GM21526 (cell line): Measurements from ENCODE around the gene ALDH1B1.
"Not testable (repeated sequence)": the region's sequence is repeated elsewhere in the genome, so short reads cannot be mapped to it uniquely, and the experiment has no call there.

Source experiments
- ATAC-seq: cut with Tn5 transposase; IDR thresholded peaks from one replicate; pipeline ENCODE4 v1.9.1; 2021; ENCODE audit warnings: moderate library complexity; ENCODE audit not compliant: unreplicated experiment, low FRiP score

ALDH1B1 gene

DNA sequence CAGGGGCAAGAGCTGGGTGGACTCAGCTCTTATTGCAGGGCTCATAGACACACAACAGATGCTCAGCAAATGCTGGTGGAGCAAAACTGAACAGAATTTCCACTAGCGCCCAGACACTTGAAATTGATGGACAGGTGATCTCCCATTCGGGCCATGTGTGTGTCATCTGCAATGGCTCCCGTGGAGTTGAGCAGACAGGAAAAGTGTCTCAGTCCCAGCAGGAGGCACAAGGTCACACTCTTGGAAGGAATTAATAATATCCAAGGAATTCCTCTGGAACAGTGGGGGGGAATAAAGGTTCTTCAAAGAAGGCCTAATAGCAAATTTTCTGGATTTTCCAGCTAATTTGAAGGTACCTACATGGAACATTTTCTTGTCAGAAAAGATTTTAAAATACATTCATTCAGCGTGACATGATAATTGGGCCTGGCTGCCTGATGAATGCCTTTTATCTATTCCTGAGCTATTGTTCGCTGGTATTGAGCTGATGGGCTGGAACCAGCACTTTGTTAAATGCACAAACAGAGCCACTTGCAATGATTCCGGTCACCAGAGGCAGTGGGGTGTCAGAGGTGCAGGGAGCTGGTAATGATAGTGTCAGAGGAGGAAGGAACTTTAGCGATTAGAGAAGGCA lies 31.5 kb upstream of the ALDH1B1 start:
- ATAC-seq = no peak

DNA sequence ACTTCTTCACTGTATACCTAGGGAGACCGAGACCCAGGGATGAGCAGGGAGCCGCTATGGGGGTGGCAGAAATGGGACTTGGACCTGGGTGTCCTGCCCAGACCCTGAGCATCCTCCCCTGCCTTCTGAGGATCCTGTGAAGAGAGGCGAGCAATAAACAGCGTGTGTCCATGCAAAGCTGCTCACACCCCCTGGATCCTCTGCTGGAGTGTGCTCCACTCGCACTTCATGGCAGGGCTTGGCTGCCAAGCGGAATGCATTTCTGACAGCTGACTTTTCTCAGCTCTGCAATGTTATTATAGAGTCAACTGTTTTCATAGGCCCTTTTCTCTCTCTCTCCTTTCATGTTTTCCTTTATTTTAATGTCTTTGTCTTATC lies 31.0 kb upstream of the ALDH1B1 start:
- no peak for ATAC-seq

DNA sequence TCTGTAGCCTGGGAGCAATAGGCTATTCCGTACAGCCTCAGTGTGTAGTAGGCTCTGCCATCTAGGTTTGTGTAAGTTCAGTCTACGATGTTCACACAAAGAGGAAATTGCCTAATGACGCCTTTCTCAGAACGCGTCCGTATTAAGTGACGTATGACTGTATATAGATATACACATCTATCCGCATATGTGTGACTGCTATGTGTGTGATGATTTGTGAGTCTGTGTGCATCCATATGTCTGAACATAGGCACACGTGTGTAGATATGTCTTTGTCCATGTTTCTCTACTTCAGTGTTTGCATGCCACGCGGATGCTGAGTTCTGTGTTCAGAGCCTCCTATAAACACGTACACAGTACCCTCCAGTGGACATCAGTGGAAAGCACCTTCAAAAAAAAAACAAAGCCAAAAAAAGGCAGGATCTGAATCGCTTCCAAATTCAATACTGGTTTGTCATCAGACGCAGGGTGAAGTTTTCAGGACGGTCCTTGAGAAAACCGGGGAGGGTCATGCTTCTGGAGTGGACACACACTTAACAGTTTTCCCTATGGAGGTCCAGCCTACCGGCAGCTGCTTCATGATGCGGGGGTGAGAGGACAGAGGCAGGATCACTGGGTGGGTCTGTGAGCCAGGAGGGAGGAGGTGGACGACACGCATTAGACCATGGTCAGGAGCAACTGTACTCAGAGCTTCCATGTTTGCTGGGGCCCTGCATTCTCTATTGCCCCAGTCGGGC lies 29.5 kb upstream of the ALDH1B1 start:
- ATAC-seq = no peak

DNA sequence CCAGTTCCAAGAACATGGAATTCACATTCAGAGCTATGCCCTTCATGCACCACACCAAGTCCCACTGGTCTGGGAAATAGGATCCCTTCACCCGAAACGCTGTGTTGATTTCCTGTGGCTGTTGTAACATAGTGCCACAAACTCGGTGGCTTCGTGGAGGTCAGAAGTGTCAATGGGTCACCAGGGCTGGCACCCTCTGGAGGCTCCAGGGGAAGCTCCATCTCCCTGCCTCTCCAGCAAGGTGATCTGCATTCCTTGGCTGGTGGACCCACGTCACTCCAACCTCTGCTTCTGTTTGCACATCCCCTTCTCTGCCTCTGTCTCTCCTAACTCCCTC lies 28.9 kb upstream of the ALDH1B1 start:
- ATAC-seq = no peak

DNA sequence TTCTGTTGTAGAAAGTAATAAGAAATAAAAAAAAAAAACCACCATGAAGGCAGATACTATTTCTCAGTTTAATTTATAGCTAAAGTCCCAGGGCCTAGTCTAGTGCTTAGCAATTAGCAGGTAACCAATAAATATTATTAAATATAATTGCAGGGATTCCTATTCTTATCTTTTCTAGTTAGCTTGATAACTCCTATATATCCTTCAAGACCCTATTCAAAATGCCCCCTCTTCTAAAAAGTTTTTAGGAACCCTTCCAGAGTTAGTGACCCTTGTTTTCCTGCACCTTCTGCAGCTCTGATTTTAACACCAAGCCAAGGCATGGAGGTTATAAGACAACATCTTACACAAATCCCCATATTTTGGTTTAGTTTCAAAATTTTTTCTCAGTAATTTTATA lies 24.6 kb upstream of the ALDH1B1 start:
- no peak for ATAC-seq

DNA sequence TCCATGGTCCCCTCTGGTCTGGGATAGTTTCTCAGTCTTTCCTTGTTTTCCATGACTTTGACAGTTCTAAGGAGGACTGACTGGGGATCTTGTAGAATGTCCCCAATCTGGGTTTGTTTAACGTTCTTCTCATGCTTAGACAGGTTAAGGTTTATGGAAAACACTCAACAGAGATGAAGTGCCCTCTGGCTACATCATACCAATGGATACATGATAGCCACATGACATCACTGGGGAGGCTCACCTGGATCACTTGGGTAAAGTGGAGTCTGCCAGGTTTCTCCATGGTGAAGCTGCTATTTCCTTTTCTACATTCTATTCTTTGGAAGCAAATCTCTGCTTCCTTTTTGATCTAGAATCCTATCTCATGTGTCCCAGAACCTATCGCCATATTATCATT lies 23.8 kb upstream of the ALDH1B1 start:
- ATAC-seq = no peak

GRCh38 chr9:38370176-38370575 lies 22.3 kb upstream of the ALDH1B1 start:
- no peak for ATAC-seq

- ATAC-seq = no peak
Measured at GRCh38 chr9:38371495-38371894, 21.0 kb upstream of the ALDH1B1 start.

- ATAC-seq = no peak
Measured at GRCh38 chr9:38372762-38373619, 19.5 kb upstream of the ALDH1B1 start.

- ATAC-seq = no peak
Measured at GRCh38 chr9:38373679-38374078, 18.8 kb upstream of the ALDH1B1 start.

- no peak for ATAC-seq
Measured at GRCh38 chr9:38374847-38375571, 17.5 kb upstream of the ALDH1B1 start.

DNA sequence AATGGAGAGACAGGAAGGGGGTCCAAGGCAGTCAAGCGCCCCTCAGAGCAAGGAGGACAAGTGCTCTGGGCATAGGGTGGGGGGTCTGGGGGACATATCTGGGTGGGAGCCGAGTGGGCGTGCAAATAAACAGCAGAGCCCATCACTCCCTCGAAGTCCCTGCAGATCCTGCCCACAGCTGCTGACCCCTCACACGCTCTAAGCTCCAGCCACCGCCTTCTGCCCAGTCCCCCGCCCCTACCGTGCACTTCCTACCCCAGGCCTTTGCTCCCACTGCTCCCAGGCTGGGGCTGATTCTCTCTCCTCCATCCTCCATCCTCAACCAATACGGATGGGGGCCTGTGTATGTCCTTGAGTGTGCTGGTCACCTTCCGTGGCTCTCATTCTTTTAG lies 16.9 kb upstream of the ALDH1B1 start:
- no peak for ATAC-seq

GRCh38 chr9:38376021-38376670 lies 16.4 kb upstream of the ALDH1B1 start:
- no peak for ATAC-seq

- not testable (repeated sequence) for ATAC-seq
Measured at GRCh38 chr9:38377336-38378083, 15.0 kb upstream of the ALDH1B1 start.

- no peak for ATAC-seq
Measured at GRCh38 chr9:38380230-38380871, 12.2 kb upstream of the ALDH1B1 start.

- no peak for ATAC-seq
Measured at GRCh38 chr9:38380872-38381534, 11.5 kb upstream of the ALDH1B1 start.

DNA sequence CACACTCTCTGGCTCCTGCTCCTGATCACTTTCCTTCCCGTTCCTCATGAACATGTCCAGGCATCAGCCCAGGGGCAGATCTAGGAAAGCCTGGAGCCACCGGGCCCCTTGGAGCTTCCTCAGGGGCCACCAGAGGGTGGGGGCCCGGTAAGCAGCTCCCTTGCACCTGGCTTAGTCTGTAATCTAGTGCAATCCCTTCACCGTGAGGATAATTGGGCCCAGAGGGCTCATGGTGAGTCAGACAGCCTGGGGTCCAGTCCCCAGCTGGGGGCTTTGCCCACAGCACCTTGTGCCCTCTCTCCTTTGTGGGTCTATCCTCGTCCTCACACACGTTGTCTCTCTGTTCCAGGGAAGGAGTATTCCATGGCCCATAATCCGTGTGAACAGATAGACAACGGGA lies 10.4 kb upstream of the ALDH1B1 start:
- ATAC-seq = no peak

GRCh38 chr9:38384990-38385848 lies 7.3 kb upstream of the ALDH1B1 start:
- no peak for ATAC-seq
